ENCODE results near the gene KLLN.
"Not testable (repeated sequence)": the region's sequence is repeated elsewhere in the genome, so short reads cannot be mapped to it uniquely, and the experiment has no call there.

DNA sequence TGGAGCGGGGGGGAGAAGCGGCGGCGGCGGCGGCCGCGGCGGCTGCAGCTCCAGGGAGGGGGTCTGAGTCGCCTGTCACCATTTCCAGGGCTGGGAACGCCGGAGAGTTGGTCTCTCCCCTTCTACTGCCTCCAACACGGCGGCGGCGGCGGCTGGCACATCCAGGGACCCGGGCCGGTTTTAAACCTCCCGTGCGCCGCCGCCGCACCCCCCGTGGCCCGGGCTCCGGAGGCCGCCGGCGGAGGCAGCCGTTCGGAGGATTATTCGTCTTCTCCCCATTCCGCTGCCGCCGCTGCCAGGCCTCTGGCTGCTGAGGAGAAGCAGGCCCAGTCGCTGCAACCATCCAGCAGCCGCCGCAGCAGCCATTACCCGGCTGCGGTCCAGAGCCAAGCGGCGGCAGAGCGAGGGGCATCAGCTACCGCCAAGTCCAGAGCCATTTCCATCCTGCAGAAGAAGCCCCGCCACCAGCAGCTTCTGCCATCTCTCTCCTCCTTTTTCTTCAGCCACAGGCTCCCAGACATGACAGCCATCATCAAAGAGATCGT, 690 bp upstream of the KLLN start:
- TF ChIP-seq EZH2 (IDR thresholded peaks at IDR 0.05); POLR2AphosphoS5 (IDR thresholded peaks at IDR 0.05; ENCODE audit: borderline replicate concordance, low read depth, low read length): not testable (repeated sequence)
